Adrenal gland (tissue), 5 donors: ENCODE measurements around the gene MAP3K9.

Source experiments
- CTCF ChIP-seq, 6 experiments: fragments of 450-650 bp in 4 of 6; fragments of 200-600 bp in 2 of 6; sonication (generic) in 1 of 6; IDR thresholded peaks; 1 replicate in 5 of 6; 2 replicates in 1 of 6; pipeline versions ENCODE4 v1.5.1 to v1.8.0; 2016 to 2021; ENCODE audit warnings: antibody characterized with exemption in 6 of 6, mild to moderate bottlenecking in 2 of 6, moderate library complexity in 1 of 6
- POLR2A ChIP-seq, 2 donors: fragments of 450-650 bp; IDR thresholded peaks; one replicate each; pipeline ENCODE4 v1.6.1; 2017; ENCODE audit warnings: antibody characterized with exemption in 2 of 2, mild to moderate bottlenecking in 2 of 2, moderate library complexity in 1 of 2
- donor health status: DM: no; HTN: no; CAD: no.

- TF ChIP-seq CTCF (IDR thresholded peaks at IDR 0.05) = no peak
- no peak for TF ChIP-seq POLR2A (IDR thresholded peaks at IDR 0.05)
These were observed 46.2 kb upstream of the MAP3K9 start for GRCh38 chr14:70855486-70855885.
